ENCODE results near the gene NIPBL.
A peak's percentile ranks its signal among the peaks of the same experiment; 100 is the strongest.
"Not testable (repeated sequence)": the region's sequence is repeated elsewhere in the genome, so short reads cannot be mapped to it uniquely, and the experiment has no call there.

The NIPBL gene

DNA sequence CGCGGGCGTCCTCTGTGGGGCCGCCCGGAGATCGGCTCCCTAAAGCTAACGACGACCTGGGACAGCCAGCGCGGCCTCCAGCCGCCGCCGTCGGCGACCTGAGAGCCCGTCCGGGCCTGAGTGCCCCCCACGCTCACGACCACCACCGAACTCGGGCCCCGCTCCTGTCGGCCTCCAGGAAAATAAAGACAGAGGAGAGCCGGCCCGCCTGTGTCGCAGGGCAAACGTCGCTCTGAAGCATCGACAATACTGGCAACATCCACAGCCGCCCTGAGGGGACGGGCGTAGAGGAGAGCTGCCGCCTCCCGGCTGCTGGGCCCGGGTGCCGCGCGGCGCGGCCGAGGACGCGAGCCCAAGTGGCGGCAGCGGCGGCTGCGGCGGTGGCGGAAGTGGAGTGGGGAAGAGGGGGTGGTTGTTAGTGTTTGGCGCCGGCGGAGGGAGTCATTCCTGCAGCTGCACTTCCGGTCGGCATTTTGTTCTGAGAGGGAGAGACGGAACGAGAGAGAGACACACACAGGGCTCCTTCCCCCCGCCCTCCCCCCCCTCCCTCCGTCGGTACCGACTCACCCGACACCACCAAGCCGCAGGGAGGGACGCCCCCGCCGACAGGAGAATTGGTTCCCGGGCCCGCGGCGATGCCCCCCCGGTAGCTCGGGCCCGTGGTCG lies at the start of gene NIPBL:
Gene NIPBL, plus strand, starts transcription at position 471 of the 666 bp plus-strand sequence. CDS start 76,928 bp downstream, outside the sequence.
- peak; percentile 84 for DNase-seq (ENCODE audit: low read depth)

- no peak for DNase-seq (ENCODE audit: low read depth)
Measured at GRCh38 chr5:36832274-36832673, 44.3 kb upstream of the NIPBL start.

GRCh38 chr5:36836831-36837230 lies 39.7 kb upstream of the NIPBL start:
- no peak for DNase-seq (ENCODE audit: low read depth)

GRCh38 chr5:36839489-36840476 lies 36.8 kb upstream of the NIPBL start:
- DNase-seq (ENCODE audit: low read depth), result no peak

GRCh38 chr5:36841677-36842076 lies 34.9 kb upstream of the NIPBL start:
- DNase-seq (ENCODE audit: low read depth), result no peak

DNA sequence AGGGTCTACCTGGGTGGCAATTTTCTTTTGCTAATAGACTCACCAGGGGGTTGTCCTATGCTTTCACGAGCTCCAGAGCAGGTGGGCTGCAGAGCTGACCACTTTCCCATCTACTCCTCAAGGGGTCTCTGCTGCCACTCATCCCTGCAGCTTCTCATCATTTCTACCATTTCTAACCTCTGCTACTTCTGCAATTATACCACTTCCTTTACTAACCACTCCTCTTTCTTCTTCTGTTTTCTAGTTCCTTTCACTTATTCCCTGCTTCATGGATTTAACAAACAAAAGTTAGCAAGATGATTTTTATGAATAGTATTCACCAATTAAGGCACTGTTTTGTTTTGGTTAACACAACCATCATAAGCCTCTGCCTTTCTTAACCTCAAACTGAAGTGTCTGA lies 34.5 kb upstream of the NIPBL start:
- DNase-seq (ENCODE audit: low read depth), result no peak

GRCh38 chr5:36844305-36844704 lies 32.3 kb upstream of the NIPBL start:
- DNase-seq (ENCODE audit: low read depth), result no peak

DNA sequence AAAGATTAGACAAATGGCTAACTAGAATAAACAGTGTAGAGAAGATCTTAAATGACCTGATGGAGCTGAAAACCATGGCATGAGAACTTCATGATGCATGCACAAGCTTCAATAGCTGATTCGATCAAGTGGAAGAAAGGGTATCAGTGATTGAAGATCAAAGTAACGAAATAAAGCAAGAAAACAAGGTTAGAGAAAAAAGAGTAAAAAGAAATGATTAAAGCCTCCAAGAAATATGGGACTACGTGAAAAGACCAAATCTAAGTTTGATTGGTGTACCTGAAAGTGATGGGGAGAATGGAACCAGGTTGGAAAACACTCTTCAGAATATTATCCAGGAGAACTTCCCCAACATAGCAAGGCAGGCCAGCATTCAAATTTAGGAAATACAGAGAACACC lies 28.0 kb upstream of the NIPBL start:
- DNase-seq (ENCODE audit: low read depth), result not testable (repeated sequence)

DNA sequence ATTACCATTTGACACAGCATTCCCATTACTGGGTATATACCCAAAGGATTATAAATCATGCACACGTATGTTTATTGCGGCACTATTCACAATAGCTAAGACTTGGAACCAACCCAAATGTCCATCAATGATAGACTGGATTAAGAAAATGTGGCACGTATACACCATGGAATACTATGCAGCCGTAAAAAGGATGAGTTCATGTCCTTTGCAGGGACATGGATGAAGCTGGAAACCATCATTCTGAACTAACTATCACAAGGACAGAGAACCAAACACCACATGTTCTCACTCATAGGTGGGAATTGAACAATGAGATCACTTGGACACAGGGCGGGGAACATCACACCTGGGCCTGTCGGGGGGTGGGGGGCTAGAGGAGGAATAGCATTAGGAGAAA lies 23.7 kb upstream of the NIPBL start:
- DNase-seq (ENCODE audit: low read depth), result not testable (repeated sequence)

- no peak for DNase-seq (ENCODE audit: low read depth)
Measured at GRCh38 chr5:36854402-36855140, 22.0 kb upstream of the NIPBL start.

- DNase-seq (ENCODE audit: low read depth), result no peak
Measured at GRCh38 chr5:36855141-36855495, 21.5 kb upstream of the NIPBL start.

DNA sequence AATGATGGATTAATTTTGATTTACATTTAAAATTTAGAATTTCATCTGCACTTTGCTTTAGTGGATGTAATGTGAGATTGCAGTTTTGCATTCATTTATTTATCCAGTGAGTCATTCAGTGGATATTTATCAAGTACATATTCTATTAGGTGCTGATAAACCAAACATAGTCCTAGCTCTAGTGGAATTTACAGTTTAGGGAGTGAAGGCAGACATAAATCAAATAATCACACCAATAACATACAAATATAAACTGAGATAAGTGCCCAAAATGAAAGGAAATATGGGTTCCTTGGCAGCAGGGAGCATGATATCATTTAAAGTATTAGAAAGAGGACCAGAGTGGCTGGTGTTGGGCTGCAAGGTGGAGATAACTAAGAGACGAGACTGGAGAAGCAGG lies 14.7 kb upstream of the NIPBL start:
- DNase-seq (ENCODE audit: low read depth), result no peak

DNA sequence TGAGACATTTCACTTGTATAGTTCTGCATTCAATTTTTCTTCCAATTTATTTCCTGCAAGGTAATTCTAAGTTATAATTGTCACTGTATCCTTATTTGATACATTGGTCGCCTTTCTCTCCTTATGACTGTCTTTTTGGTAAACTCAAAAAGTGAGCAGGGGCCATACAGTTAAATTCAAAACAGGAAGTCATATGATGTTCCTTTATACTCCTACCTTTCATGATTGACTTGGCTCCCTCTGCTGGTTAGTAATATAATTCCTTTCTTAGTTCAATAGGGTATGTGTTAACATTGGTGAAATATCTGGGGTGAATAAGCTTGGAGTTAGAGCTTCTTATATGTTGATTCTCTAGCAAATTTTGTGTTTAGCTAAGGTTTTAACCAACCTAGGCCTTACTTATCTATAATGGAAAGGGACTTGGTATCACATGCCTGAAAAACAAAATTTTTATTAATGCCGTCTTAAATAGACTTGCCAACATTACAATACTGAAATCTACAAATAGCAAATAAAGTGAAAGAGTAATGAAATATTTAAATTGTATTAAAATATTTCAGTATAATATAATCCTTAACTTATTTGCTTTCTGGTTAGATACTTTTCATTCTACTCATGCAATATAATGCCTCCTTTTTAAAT lies 6.0 kb upstream of the NIPBL start:
- no peak for DNase-seq (ENCODE audit: low read depth)

DNA sequence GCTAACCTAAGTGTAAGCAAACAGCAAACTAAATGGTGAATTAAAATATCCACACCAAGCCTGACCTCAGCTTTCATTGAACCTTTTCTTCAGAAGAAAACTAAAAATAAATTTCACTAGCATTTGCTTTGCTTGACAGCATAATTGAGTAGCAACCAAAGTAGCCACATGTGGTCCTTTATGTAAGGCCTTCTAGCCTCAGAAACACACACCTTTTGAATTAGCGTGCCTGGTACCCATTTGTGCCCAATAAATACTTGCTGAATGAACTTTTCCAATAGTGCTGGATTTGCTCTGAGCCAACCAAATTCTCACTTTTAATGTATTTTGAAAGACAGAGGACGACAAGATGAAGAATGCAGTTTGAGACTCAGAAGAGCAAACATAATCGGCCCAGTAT lies 2.1 kb upstream of the NIPBL start:
- DNase-seq (ENCODE audit: low read depth), result no peak

DNA sequence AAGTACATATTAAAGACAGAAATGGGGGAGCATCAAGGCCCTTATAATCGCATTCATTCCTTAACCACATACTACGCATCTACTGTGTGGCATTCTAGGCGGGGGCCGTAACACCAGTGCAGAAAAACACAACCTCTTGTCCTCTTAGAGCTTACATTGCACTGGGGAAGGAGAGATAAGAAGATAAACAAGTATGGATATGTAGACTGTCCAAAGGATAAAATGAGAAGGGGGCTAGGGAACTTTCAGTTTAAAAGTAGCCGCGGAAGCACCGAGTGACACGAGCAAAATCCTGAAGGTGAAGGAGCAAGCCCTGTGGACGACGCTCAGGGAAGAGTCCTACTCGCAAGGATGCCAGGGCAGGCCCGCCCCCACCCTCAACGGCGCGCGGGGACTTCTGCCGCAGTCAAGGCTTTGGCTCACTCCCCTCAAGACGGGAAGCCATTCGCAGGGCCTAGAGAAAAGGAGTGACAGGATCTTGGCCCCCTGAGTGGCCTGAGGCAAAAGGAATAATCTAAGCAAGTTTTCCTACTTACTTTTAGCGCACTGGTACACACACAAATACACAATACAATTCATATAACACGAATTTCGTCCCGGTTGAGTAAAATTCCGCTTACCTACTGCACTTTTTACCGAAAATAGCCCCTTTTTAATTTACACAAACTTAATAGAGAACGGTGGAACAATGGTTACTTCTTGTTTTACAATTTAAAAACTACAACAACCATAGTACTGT lies 1.3 kb upstream of the NIPBL start:
- DNase-seq (ENCODE audit: low read depth), result peak; percentile 25

GRCh38 chr5:36875790-36876298 lies 725 bp upstream of the NIPBL start:
- DNase-seq (ENCODE audit: low read depth), result peak; percentile 54

GRCh38 chr5:36876965-36877666 lies 547 bp downstream of the NIPBL start:
- peak; percentile 22 for DNase-seq (ENCODE audit: low read depth)

- DNase-seq (ENCODE audit: low read depth), result no peak
Measured at GRCh38 chr5:36877667-36878391, 1.3 kb downstream of the NIPBL start.

DNA sequence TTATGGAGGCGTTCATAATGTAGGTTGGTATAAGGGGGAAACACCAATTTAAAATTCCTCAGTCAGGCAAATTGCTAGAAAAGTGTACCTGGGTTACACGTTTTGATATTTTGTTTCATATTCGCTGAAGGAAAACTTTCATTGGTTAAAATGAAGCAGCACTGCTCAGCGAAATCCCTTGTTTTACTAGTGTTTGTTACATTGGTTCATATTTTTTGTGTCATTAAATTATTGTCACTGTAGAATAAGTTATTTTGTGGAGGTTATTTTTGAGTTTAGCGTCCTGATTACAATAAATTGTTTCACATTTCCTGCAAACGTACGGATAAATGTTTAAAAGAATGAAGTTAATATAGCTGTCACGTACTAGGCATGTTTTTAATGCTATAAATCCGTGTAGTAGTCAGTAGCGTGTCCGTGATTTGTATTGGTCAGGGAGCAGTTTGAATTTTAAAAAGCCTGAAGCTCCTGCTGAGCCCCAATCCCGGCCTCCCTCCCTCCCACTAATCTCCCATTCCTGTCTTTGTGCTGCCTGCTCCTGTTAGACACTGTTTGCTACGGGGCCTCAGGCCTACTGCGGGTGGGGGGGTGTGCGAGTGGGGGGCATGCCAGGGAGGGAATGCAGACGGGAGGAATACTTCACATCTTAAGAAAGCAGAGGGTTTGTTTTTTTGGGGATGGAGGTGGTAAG lies 2.0 kb downstream of the NIPBL start:
- no peak for DNase-seq (ENCODE audit: low read depth)
